ENCODE results near the gene SLC39A2. TPM values are rescaled to one million over a fixed set of nuclear protein-coding genes. Genes with fewer than 3 reads are reported as not detected.

Gene SLC39A2
- total and polyA plus RNA-seq, 2 experiments from 2014 or later: not detected

DNA sequence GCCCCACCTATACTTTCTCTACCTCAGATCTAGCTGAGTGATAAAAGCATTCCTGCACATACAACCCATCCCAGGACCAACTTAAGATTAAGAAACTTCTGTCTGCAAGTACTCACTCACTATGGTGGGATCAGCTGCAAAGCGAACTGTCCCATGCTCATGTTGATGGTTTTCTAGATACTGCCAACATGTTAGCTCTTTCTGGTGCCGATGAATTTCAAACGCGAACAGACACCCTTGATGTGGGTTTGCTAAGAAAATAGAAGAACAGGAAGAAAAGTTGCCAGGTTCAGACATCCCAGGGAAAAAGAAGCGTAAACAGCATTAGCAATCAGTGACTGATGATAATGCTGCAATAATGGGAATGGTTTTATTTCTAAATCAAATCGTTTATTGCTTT lies 1.5 kb upstream of the SLC39A2 start:
- no peaks in the 10 kb centered on the region for H3K27me3 ChIP-seq (ENCODE audit: insufficient read depth)
- peaks cover 6% of the 10 kb centered on the region for H3K4me1 ChIP-seq (ENCODE audit: insufficient read depth)
- no peaks in the 10 kb centered on the region for H3K9me3 Mint-ChIP-seq
- TF ChIP-seq REST (IDR thresholded peaks at IDR 0.05; ENCODE audit: unreplicated experiment) (no peak), POLR2AphosphoS5 (IDR thresholded peaks at IDR 0.05; ENCODE audit: low read depth) (no peak), CREB1 (CRISPR knock-in tag; IDR thresholded peaks at IDR 0.05; ENCODE audit: low read depth) (no peak), ZNF114 (CRISPR knock-in tag; IDR thresholded peaks at IDR 0.05) (no peak), STAT1 (IDR thresholded peaks at IDR 0.05; ENCODE audit: unreplicated experiment) (no peak), ZNF331 (CRISPR knock-in tag; IDR thresholded peaks at IDR 0.05; ENCODE audit: low read depth) (no peak), EZH2 (IDR thresholded peaks at IDR 0.05; ENCODE audit: low read depth, unreplicated experiment) (no peak), ETS1 (IDR thresholded peaks at IDR 0.05) (no peak)
- TF ChIP-seq, protein P1, sequence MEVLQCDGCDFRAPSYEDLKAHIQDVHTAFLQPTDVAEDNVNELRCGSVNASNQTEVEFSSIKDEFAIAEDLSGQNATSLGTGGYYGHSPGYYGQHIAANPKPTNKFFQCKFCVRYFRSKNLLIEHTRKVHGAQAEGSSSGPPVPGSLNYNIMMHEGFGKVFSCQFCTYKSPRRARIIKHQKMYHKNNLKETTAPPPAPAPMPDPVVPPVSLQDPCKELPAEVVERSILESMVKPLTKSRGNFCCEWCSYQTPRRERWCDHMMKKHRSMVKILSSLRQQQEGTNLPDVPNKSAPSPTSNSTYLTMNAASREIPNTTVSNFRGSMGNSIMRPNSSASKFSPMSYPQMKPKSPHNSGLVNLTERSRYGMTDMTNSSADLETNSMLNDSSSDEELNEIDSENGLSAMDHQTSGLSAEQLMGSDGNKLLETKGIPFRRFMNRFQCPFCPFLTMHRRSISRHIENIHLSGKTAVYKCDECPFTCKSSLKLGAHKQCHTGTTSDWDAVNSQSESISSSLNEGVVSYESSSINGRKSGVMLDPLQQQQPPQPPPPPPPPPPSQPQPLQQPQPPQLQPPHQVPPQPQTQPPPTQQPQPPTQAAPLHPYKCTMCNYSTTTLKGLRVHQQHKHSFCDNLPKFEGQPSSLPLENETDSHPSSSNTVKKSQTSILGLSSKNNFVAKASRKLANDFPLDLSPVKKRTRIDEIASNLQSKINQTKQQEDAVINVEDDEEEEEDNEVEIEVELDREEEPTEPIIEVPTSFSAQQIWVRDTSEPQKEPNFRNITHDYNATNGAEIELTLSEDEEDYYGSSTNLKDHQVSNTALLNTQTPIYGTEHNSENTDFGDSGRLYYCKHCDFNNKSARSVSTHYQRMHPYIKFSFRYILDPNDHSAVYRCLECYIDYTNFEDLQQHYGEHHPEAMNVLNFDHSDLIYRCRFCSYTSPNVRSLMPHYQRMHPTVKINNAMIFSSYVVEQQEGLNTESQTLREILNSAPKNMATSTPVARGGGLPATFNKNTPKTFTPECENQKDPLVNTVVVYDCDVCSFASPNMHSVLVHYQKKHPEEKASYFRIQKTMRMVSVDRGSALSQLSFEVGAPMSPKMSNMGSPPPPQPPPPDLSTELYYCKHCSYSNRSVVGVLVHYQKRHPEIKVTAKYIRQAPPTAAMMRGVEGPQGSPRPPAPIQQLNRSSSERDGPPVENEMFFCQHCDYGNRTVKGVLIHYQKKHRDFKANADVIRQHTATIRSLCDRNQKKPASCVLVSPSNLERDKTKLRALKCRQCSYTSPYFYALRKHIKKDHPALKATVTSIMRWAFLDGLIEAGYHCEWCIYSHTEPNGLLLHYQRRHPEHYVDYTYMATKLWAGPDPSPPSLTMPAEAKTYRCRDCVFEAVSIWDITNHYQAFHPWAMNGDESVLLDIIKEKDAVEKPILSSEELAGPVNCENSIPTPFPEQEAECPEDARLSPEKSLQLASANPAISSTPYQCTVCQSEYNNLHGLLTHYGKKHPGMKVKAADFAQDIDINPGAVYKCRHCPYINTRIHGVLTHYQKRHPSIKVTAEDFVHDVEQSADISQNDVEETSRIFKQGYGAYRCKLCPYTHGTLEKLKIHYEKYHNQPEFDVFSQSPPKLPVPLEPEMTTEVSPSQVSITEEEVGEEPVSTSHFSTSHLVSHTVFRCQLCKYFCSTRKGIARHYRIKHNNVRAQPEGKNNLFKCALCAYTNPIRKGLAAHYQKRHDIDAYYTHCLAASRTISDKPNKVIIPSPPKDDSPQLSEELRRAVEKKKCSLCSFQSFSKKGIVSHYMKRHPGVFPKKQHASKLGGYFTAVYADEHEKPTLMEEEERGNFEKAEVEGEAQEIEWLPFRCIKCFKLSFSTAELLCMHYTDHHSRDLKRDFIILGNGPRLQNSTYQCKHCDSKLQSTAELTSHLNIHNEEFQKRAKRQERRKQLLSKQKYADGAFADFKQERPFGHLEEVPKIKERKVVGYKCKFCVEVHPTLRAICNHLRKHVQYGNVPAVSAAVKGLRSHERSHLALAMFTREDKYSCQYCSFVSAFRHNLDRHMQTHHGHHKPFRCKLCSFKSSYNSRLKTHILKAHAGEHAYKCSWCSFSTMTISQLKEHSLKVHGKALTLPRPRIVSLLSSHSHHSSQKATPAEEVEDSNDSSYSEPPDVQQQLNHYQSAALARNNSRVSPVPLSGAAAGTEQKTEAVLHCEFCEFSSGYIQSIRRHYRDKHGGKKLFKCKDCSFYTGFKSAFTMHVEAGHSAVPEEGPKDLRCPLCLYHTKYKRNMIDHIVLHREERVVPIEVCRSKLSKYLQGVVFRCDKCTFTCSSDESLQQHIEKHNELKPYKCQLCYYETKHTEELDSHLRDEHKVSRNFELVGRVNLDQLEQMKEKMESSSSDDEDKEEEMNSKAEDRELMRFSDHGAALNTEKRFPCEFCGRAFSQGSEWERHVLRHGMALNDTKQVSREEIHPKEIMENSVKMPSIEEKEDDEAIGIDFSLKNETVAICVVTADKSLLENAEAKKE (CRISPR knock-in tag; IDR thresholded peaks at IDR 0.05): no peak
- H3F3A ChIP-seq (replicated peaks; ENCODE audit: low read depth): 0 out of 2 replicates have a peak, but pooled peaks cover 4% of the 10 kb centered on the region
- no peak overlapping the region for H3K4me3 ChIP-seq
- peaks cover 2% of the 10 kb centered on the region for H3K27me3 Mint-ChIP-seq (ENCODE audit: insufficient read depth, low read depth, poor library complexity)
- no peak overlapping the region for H3K27ac Mint-ChIP-seq
- peaks cover 38% of the 10 kb centered on the region for H3K36me3 ChIP-seq (ENCODE audit: insufficient read depth)
- H3K9me2 ChIP-seq (ENCODE audit: insufficient read depth): no peaks in the 10 kb centered on the region
- no peak overlapping the region for H3K4me2 ChIP-seq
- no peak overlapping the region for H2AFZ ChIP-seq
- H3K4me3 Mint-ChIP-seq: no peak overlapping the region
- no peaks in the 10 kb centered on the region; the same call in 1 of the 2 replicates for H4K20me1 ChIP-seq (replicated peaks; ENCODE audit: insufficient read depth)
- no peak overlapping the region; the same call in 1 of the 2 replicates for H3K27ac ChIP-seq (ENCODE audit: low read depth)
- H3K36me3 Mint-ChIP-seq (ENCODE audit: low read depth): peaks cover 41% of the 10 kb centered on the region
- H3K4me1 Mint-ChIP-seq: peaks cover 23% of the 10 kb centered on the region
- peaks cover 2% of the 10 kb centered on the region; the same call in 1 of the 2 replicates for H3K79me2 ChIP-seq (replicated peaks; ENCODE audit: insufficient read depth)
- DNase-seq (ENCODE audit: low spot score) (no peak), ATAC-seq (no peak)
